HEK293T (cell line): ENCODE data around the gene CBFA2T3.
"Not testable (repeated sequence)": the region's sequence is repeated elsewhere in the genome, so short reads cannot be mapped to it uniquely, and the experiment has no call there.

Experiments used
- BHLHE40 ChIP-seq: fragments of 450-650 bp; IDR thresholded peaks from 2 replicates; pipeline ENCODE4 v1.6.1; 2016; ENCODE audit warnings: mild to moderate bottlenecking, moderate library complexity, borderline replicate concordance
- FOXA1 ChIP-seq: fragments of 450-650 bp; IDR thresholded peaks from 2 replicates; pipeline ENCODE4 v1.6.1; 2016; ENCODE audit warnings: mild to moderate bottlenecking
- HDGF ChIP-seq: fragments of 450-650 bp; IDR thresholded peaks from 2 replicates; pipeline ENCODE4 v1.6.1; 2017; ENCODE audit warnings: antibody characterized with exemption, borderline replicate concordance
- ZNF384 ChIP-seq: fragments of 450-650 bp; IDR thresholded peaks from 2 replicates; pipeline ENCODE4 v1.6.1; 2016

DNA sequence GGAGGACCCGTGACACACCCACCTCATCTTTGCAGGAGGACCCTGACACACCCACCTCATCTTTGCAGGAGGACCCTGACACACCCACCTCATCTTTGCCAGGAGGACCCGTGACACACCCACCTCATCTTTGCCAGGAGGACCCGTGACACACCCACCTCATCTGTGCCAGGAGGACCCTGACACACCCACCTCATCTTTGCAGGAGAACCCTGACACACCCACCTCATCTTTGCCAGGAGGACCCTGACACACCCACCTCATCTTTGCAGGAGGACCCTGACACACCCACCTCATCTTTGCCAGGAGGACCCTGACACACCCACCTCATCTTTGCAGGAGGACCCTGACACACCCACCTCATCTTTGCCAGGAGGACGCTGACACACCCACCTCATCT is 31.8 kb upstream of the CBFA2T3 start:
- TF ChIP-seq BHLHE40, FOXA1, HDGF, ZNF384: not testable (repeated sequence)
